Skeletal muscle cell (primary cell): ENCODE data around the gene NARF.
"Not testable (repeated sequence)": the region's sequence is repeated elsewhere in the genome, so short reads cannot be mapped to it uniquely, and the experiment has no call there.

Source experiments
- DNase-seq: peaks from one replicate; pipeline ENCODE4 v3.0.0-alpha.2; 2010; ENCODE audit warnings: low read depth
- H3K4me3 ChIP-seq: 2 replicates; pipeline ENCODE4 v1.5.1; 2011; ENCODE audit warnings: low read depth, mild to moderate bottlenecking, control low read depth, low read length, moderate library complexity

Gene NARF

GRCh38 chr17:82519971-82520903 lies 61.7 kb downstream of the NARF start:
- no peak for DNase-seq
- peak overlapping the region; percentile 73 for H3K4me3 ChIP-seq

GRCh38 chr17:82524540-82524939 lies 66.0 kb downstream of the NARF start:
- no peak for DNase-seq
- H3K4me3 ChIP-seq, result no peak overlapping the region

- H3K4me3 ChIP-seq, result no peak overlapping the region
- DNase-seq, result no peak
Measured at GRCh38 chr17:82525712-82526111, 67.2 kb downstream of the NARF start.

GRCh38 chr17:82527898-82528297 lies 69.4 kb downstream of the NARF start:
- no peak overlapping the region for H3K4me3 ChIP-seq

DNA sequence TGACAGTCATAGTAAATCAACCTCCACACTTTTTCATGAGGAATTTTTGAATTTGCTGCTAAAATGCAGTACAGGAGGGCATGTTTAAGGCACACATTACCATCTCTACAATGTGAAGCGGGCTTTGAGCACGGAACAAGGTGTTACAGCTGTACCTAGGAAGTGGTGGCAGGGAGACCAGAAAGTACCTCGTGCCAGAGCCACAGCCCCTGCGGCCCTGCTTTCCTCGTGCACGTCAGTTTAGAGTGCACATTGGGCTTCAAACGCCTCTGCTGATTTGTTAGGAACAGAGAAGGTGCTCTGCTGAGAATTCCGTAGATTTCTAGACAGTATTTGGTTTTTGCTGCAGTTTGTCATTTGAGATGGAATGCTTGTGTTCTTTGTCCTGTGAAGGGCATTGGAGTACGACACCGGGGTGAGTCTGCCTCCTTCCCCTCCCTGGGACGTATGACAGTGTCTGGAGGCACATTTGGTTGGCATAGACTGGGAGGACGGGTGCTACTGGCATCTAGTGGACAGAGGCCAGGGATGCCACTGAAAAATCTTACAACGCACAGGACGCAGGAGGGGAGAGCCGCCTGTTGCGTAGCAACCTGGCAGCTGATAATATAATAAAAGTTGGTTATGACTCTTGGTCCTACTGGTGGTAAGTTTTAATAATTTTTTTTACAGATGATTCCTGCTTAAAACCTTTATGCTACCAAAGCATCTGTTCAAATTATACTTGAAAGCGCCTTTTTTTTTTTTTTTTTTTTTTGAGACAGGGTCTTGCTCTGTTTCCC lies 70.1 kb downstream of the NARF start:
- DNase-seq, result no peak
- H3K4me3 ChIP-seq, result no peak overlapping the region

More at GRCh38 chr17:82527898-82528297, 69.4 kb downstream of the NARF start:
- DNase-seq, result no peak

DNA sequence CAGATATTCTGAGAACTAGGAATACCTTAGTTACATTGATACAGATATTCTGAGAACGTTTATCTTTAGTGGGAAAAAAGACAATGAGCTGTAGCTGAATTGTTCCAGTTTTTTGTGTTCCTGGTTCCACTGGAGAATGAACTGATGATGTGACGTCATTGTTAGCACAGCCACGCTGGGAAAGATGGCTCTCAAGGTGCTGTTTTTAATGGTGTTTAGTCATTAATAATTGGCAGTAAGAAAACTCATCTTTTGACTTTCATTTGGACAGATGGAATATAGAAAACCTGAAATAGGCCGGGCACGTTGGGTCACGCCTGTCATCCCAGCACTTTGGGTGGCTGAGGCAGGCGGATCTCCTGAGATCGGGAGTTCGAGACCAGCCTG lies 71.4 kb downstream of the NARF start:
- H3K4me3 ChIP-seq, result no peak overlapping the region
- DNase-seq, result no peak

DNA sequence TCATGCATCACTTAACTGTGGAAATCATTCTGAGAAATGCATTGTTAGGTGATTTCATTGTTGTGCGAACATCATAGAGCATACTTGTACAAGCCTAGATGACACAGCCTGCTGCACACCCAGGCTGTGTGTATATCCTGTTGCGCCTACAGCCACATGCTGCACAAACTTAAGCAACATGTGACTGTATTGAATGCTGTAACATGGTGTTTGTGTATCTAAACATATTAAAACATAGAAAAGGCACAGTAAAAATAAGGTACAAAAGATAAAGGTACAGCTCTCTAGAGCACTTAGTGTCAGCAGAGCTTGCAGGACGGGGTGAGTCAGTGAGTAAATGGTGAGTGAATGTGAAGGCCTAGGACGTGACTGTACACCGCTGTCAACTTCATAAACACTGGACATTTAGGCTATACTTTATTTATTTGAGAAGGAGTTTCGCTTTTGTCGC lies 72.9 kb downstream of the NARF start:
- peak; percentile 34 for DNase-seq
- no peak overlapping the region for H3K4me3 ChIP-seq

DNA sequence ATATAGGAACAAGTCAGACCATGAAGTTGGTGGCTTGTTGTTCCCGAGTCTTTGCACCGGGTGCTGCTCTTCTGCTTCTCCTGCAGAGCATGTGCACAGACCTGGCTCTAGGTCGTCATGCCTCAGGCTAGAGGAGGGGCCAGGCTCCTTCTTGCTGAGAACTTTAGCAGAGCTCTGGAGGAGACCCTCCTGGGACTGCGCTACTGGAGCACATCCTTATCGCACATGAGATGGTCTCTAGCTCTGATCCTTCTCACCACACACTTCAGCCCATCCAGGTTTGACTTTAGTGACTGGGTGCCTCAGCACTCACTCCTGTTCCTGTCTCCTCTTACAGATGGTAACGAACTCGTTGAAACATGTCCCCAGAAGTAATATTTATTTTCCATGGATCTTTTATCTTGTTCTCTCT lies 75.9 kb downstream of the NARF start:
- H3K4me3 ChIP-seq, result no peak overlapping the region
- DNase-seq, result no peak

- no peak for DNase-seq
- no peak overlapping the region for H3K4me3 ChIP-seq
Measured at GRCh38 chr17:82536512-82537201, 78.1 kb downstream of the NARF start.

- DNase-seq, H3K4me3 ChIP-seq: not testable (repeated sequence)
Measured at GRCh38 chr17:82537228-82537627, 78.7 kb downstream of the NARF start.

DNA sequence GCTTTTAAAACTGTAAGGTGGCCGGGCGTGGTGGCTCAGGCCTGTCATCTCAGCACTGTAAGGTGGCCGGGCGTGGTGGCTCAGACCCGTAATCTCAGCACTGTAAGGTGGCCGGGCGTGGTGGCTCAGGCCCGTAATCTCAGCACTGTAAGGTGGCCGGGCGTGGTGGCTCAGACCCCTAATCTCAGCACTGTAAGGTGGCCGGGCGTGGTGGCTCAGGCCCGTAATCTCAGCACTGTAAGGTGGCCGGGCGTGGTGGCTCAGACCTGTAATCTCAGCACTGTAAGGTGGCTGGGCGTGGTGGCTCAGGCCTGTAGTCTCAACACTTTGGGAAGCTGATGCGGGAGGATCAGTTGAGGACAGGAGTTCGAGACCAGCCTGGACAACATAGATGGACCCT lies 80.5 kb downstream of the NARF start:
- not testable (repeated sequence) for H3K4me3 ChIP-seq, DNase-seq
